Nephron progenitor cell (in vitro differentiated cells): ENCODE results near the gene ALKBH2.
A peak's percentile ranks its signal among the peaks of the same experiment; 100 is the strongest.

Source experiments
- DNase-seq: peaks from one replicate; pipeline ENCODE4 v3.0.0; 2021
- H3K27ac Mint-ChIP-seq: 2 replicates; pipeline ENCODE4 v1.8.0; 2021; ENCODE audit warnings: mild to moderate bottlenecking, moderate library complexity, mixed read lengths
- H3K27me3 Mint-ChIP-seq: 2 replicates; pipeline ENCODE4 v1.8.0; 2021; ENCODE audit warnings: mild to moderate bottlenecking, low read depth, mixed read lengths; ENCODE audit not compliant: poor library complexity
- H3K36me3 Mint-ChIP-seq: 2 replicates; pipeline ENCODE4 v1.8.0; 2021; ENCODE audit warnings: low read depth, mixed read lengths
- H3K4me1 Mint-ChIP-seq: 2 replicates; pipeline ENCODE4 v1.8.0; 2021; ENCODE audit warnings: mixed read lengths
- H3K4me3 Mint-ChIP-seq: 2 replicates; pipeline ENCODE4 v1.8.0; 2021; ENCODE audit warnings: mild to moderate bottlenecking, moderate library complexity, mixed read lengths
- H3K9me3 Mint-ChIP-seq: 2 replicates; pipeline ENCODE4 v1.8.0; 2021; ENCODE audit warnings: mild to moderate bottlenecking, moderate library complexity, mixed read lengths
- TF ChIP-seq, protein P1 (sequence below): fragments of 200-600 bp; sonication (generic); IDR thresholded peaks from 2 replicates; pipeline ENCODE4 v1.5.0; 2021; ENCODE audit warnings: antibody characterized with exemption

ALKBH2 gene

DNA sequence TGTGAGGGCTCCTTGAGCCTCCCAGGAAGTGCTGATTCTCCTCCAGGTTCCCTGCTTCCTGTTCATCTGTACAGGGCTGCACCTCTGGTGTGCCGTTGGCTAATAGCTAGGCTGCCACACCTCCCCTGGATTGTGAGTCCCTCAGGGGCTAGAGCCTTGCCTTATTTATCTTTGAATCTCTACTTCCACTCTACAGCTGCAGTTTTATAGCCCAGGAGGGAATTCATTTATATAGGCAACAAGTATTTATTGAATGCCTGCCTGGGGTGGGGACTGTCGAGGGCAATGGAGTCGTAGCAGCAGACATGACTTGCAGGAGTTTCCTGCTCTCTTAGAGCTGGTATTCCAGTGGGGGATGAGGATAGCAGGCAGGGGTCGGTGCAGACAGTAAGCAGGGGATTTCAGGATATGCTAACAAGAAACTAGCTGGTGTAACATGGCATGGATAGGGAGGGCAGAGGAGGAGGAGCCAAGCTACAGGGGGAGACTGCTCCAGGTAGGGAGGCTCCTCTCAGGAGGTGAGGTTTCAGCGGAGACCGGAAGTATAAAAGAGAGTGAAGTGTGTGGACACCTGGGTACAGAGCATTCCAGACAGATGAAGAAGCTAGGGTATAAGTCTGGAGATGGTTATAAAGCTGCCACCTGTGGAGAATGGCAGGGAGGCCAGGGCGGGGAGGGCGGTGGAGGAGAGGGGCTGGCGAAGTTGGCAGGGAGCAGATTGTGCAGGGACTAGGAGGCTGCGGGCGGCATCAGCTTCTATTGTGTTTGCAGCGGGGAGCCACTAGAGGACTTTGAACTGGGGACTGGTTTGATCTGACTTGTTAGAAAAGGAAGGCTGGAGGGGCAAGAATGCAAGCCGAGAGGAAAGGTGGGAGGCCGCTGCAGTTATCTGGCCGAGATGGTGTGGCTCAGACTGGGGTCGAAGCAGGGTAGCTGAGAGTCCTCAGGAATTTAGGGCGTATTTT, 23.7 kb downstream of the ALKBH2 start:
- Mint-ChIP-seq H3K9me3 (no peaks in the 10 kb centered on the region), H3K27me3 (no peaks in the 10 kb centered on the region), H3K4me1 (peaks cover 14% of the 10 kb centered on the region), H3K4me3 (peak overlapping the region; percentile 40), H3K27ac (peak overlapping the region; percentile 68), H3K36me3 (peaks cover 77% of the 10 kb centered on the region)
- TF ChIP-seq, protein P1, sequence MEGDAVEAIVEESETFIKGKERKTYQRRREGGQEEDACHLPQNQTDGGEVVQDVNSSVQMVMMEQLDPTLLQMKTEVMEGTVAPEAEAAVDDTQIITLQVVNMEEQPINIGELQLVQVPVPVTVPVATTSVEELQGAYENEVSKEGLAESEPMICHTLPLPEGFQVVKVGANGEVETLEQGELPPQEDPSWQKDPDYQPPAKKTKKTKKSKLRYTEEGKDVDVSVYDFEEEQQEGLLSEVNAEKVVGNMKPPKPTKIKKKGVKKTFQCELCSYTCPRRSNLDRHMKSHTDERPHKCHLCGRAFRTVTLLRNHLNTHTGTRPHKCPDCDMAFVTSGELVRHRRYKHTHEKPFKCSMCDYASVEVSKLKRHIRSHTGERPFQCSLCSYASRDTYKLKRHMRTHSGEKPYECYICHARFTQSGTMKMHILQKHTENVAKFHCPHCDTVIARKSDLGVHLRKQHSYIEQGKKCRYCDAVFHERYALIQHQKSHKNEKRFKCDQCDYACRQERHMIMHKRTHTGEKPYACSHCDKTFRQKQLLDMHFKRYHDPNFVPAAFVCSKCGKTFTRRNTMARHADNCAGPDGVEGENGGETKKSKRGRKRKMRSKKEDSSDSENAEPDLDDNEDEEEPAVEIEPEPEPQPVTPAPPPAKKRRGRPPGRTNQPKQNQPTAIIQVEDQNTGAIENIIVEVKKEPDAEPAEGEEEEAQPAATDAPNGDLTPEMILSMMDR = no peak
- peak; percentile 16 for DNase-seq

DNA sequence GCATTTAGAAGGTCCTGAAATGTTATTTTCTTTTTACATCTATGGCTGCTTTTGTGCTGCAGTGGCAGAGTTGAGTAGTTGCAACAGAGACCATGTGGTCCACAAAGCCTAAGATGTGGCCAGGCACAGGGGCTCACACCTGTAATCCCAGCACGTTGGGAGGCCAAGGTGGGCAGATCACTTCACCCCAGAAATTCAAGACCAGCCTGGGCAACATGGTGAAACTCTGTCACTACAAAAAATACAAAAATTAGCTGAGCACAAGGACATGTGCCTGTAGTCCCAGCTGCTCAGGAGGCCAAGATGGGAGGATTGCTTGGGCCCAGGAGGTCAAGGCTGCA, 27.4 kb downstream of the ALKBH2 start:
- peaks cover 8% of the 10 kb centered on the region for H3K9me3 Mint-ChIP-seq
- H3K27ac Mint-ChIP-seq = no peak overlapping the region
- TF ChIP-seq, protein P1 = no peak
- peaks cover 18% of the 10 kb centered on the region for H3K4me1 Mint-ChIP-seq
- no peak for DNase-seq
- no peak overlapping the region for H3K4me3 Mint-ChIP-seq
- peaks cover 71% of the 10 kb centered on the region for H3K36me3 Mint-ChIP-seq
- H3K27me3 Mint-ChIP-seq = no peaks in the 10 kb centered on the region

DNA sequence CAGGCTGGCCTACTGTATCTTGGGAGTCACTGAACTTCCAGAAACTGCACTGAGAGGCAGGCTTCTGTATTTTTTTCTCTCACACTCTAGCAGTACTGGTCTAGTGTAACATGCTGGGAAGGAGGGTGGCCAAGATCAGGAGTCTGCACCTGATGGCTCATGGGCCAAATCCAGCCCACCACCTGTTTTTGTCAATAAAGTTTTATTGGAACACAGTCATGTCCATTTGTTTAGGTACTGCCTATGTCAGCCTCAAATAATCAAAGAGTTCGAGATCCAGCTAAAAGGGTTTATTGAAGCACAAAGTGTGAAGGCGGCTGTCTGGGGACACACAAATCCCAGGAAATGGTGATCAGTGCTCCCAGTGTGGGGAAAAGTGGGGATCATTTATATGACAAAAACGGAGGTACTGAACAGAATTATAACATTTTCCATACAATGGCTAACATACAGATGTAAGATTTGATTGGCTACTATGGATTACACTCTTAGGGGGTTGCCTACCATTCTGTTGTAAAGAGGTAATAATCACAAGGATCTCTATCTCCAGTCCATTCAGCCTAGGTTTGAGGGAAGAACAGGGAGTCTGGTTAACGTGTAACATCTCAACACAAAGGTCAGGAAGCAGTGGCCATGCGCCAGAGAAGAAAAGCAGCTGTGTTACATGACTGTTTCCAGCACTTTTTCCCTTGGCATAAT, 28.0 kb downstream of the ALKBH2 start:
- Mint-ChIP-seq H3K27ac (no peak overlapping the region), H3K36me3 (peaks cover 69% of the 10 kb centered on the region), H3K4me1 (peaks cover 18% of the 10 kb centered on the region), H3K4me3 (no peak overlapping the region), H3K27me3 (no peaks in the 10 kb centered on the region), H3K9me3 (peaks cover 8% of the 10 kb centered on the region)
- no peak for DNase-seq
- TF ChIP-seq, protein P1 = no peak

DNA sequence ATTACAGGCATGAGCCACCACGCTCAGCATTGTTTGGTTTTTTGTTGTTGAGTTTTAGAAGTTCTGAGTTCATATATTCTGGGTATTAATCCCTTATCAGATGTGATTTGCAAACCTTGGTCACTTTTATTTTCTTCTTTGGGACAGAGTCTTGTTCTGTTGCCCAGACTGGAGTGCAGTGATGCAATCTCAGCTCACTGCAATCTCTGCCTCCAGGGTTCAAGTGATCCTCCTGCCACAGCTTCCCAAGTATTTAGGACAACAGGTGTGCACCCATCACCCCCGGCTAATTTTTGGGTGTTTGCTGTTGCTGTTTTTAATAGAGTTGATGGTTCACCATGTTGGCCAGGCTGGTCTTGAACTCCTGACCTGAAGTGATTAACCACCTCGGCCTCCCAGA, 29.1 kb downstream of the ALKBH2 start:
- Mint-ChIP-seq H3K27ac (no peak overlapping the region), H3K27me3 (no peaks in the 10 kb centered on the region), H3K4me3 (no peak overlapping the region), H3K4me1 (peaks cover 7% of the 10 kb centered on the region), H3K9me3 (peaks cover 8% of the 10 kb centered on the region), H3K36me3 (peaks cover 63% of the 10 kb centered on the region)
- TF ChIP-seq, protein P1 = no peak
- no peak for DNase-seq

- Mint-ChIP-seq H3K9me3 (peaks cover 8% of the 10 kb centered on the region), H3K4me3 (no peak overlapping the region), H3K27me3 (no peaks in the 10 kb centered on the region), H3K36me3 (peaks cover 37% of the 10 kb centered on the region), H3K27ac (no peak overlapping the region), H3K4me1 (peaks cover 8% of the 10 kb centered on the region)
- DNase-seq = no peak
- TF ChIP-seq, protein P1 = no peak
Measured at GRCh38 chr12:109058773-109059172, 34.5 kb downstream of the ALKBH2 start.
